Measurements from ENCODE around the gene HBM. TPM values are rescaled to one million over a fixed set of nuclear protein-coding genes. Genes with fewer than 3 reads are reported as not detected.
"Not testable (repeated sequence)": the region's sequence is repeated elsewhere in the genome, so short reads cannot be mapped to it uniquely, and the experiment has no call there.

The HBM gene
- total RNA-seq, 1 donor from 2014 or later, result not detected

DNA sequence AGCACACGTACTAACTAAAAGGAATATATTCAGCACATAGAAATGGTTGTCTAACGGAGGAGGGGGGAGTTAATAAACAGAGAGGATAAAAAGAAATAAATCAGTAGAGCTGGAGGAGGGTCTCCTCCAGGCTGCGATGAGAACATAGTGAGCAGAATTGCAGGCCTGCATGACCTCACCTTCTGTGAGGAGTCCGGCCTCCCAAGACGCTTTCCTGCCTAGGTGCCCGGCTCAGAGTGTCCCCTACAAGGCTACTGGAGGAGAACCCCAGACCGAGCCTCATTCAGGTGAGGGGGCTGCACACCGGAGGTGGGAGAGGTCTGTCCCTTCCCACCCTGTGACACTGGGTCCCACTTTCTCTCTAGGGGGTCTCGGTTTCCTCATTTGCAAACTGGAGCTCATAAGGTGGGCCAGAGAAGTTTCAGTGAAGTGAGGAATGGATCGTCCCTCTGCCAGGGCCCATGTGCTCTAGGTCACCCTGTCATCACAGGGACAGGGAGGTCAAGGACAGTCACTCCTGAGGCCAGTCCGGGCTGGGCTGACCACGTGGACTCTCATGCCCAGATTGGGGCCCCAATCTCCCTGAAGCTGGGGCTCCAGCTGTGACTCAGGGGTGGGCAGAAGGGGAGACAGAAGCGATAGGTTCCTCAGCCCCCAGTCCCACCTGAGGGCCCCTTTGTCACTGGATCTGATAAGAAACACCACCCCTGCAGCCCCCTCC, 3.3 kb upstream of the HBM start:
- peaks cover 1% of the 10 kb centered on the region for H3K36me3 Mint-ChIP-seq (ENCODE audit: low read depth)
- H3K27me3 Mint-ChIP-seq (ENCODE audit: low read depth), result peaks cover 33% of the 10 kb centered on the region
- H3K9me3 Mint-ChIP-seq (ENCODE audit: low read depth), result no peaks in the 10 kb centered on the region
- TF ChIP-seq, protein P1, sequence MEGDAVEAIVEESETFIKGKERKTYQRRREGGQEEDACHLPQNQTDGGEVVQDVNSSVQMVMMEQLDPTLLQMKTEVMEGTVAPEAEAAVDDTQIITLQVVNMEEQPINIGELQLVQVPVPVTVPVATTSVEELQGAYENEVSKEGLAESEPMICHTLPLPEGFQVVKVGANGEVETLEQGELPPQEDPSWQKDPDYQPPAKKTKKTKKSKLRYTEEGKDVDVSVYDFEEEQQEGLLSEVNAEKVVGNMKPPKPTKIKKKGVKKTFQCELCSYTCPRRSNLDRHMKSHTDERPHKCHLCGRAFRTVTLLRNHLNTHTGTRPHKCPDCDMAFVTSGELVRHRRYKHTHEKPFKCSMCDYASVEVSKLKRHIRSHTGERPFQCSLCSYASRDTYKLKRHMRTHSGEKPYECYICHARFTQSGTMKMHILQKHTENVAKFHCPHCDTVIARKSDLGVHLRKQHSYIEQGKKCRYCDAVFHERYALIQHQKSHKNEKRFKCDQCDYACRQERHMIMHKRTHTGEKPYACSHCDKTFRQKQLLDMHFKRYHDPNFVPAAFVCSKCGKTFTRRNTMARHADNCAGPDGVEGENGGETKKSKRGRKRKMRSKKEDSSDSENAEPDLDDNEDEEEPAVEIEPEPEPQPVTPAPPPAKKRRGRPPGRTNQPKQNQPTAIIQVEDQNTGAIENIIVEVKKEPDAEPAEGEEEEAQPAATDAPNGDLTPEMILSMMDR (IDR thresholded peaks at IDR 0.05), result no peak
- H3K27ac Mint-ChIP-seq (ENCODE audit: unreplicated experiment), result no peak overlapping the region
- DNase-seq (ENCODE audit: low spot score), result no peak
- no peak overlapping the region for H3K4me3 Mint-ChIP-seq (ENCODE audit: unreplicated experiment)
- H3K4me1 Mint-ChIP-seq (ENCODE audit: low read depth), result peaks cover 6% of the 10 kb centered on the region

DNA sequence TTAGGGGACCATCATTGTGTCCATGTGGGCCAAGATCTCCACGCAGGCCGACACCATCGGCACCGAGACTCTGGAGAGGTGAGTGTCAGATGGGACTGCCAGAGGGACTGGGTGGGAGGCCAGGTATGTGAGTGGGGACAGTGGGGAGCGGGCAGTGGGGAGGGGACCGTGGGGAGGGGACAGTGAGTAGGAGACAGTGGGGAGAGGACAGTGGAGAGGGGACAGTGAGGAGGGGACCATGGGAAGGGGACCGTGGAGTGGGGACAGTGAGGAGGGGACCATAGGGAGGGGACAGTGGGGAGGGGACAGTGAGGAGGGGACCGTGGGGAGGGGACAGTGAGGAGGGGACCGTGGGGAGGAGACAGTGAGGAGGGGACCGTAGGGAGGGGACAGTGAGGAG, 2.6 kb upstream of the HBM start:
- not testable (repeated sequence) for H3K4me3 Mint-ChIP-seq (ENCODE audit: unreplicated experiment); H3K9me3 Mint-ChIP-seq (ENCODE audit: low read depth)
- peaks cover 31% of the 10 kb centered on the region for H3K27me3 Mint-ChIP-seq (ENCODE audit: low read depth)

DNA sequence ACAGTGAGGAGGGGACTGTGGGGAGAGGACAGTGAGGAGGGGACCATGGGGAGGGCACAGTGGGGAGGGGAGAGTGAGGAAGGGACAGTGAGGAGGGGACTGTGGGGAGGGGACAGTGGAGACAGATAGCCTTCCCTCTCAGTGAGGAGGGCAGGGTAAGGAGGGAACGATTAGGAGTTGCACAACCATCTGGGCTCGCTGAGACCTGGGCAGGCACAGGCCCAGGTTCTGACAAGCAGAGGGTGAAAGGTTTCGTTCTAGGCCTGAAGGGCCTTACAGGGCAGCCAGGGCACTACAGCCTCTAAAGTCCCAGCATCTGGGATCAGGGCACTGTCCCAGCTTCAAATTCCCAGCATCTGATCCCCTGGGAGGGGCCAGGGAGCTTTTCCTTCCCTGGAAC, 2.1 kb upstream of the HBM start:
- not testable (repeated sequence) for H3K27ac Mint-ChIP-seq (ENCODE audit: unreplicated experiment); H3K9me3 Mint-ChIP-seq (ENCODE audit: low read depth); H3K4me3 Mint-ChIP-seq (ENCODE audit: unreplicated experiment); H3K36me3 Mint-ChIP-seq (ENCODE audit: low read depth); H3K4me1 Mint-ChIP-seq (ENCODE audit: low read depth); DNase-seq (ENCODE audit: low spot score)
- peaks cover 33% of the 10 kb centered on the region for H3K27me3 Mint-ChIP-seq (ENCODE audit: low read depth)

More for the DNA sequence above, 2.6 kb upstream of the HBM start:
- not testable (repeated sequence) for DNase-seq (ENCODE audit: low spot score); H3K36me3 Mint-ChIP-seq (ENCODE audit: low read depth); H3K27ac Mint-ChIP-seq (ENCODE audit: unreplicated experiment); H3K4me1 Mint-ChIP-seq (ENCODE audit: low read depth)

DNA sequence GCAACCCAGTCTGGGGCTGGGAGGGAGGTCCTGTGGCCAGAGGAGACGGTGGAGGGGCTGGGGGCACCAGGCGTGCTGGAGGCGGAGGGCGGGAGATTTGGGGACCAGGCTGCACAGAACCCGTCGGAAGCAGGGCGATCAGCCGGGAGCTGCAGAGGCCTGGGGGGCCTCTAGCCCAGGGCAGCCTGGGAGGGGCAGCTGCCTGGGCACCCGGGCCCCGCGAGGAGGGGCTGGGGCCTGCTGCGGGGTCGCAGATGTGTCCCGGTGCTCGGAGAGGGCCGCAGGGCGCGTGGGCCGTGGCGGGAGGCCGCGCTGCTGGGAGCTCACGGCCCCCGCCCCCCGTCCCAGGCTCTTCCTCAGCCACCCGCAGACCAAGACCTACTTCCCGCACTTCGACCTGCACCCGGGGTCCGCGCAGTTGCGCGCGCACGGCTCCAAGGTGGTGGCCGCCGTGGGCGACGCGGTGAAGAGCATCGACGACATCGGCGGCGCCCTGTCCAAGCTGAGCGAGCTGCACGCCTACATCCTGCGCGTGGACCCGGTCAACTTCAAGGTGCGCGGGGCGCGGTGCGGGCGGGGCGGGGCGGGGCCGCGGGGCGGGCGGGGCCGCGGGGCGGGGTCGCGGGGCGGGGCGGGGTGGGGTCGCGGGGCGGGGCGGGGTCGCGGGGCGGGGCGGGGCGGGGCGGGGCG, 1.5 kb upstream of the HBM start:
- not testable (repeated sequence) for DNase-seq (ENCODE audit: low spot score); H3K27ac Mint-ChIP-seq (ENCODE audit: unreplicated experiment); H3K9me3 Mint-ChIP-seq (ENCODE audit: low read depth); H3K4me1 Mint-ChIP-seq (ENCODE audit: low read depth); H3K4me3 Mint-ChIP-seq (ENCODE audit: unreplicated experiment); H3K36me3 Mint-ChIP-seq (ENCODE audit: low read depth)
- H3K27me3 Mint-ChIP-seq (ENCODE audit: low read depth), result peaks cover 32% of the 10 kb centered on the region

DNA sequence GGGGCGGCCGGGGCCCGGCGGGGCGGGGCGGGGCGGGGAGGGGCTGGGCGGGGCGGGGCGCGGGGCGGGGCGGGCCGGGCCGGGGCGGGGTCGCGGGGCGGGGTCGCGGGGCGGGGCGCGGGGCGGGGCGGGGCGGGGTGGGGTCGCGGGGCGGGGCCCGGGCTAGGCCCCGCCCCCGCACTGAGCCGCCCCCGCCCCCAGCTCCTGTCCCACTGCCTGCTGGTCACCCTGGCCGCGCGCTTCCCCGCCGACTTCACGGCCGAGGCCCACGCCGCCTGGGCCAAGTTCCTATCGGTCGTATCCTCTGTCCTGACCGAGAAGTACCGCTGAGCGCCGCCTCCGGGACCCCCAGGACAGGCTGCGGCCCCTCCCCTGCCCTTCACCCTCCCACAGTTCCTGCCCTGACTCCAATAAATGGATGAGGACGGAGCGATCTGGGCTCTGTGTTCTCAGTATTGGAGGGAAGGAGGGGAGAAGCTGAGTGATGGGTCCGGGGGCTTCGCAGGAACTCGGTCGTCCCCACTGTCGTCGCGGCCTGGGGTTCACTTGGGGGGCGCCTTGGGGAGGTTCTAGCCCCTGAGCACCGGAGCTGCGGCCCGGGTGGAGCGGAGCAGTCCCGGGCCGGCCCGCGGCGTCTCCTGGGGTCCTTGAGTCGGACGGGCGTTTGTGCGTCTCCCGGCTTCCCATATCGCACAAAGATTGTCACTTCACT, 795 bp upstream of the HBM start:
- no peaks in the 10 kb centered on the region for H3K9me3 Mint-ChIP-seq (ENCODE audit: low read depth)
- DNase-seq (ENCODE audit: low spot score), result no peak
- H3K4me3 Mint-ChIP-seq (ENCODE audit: unreplicated experiment), result peak overlapping the region; percentile 9
- TF ChIP-seq, protein P1 (IDR thresholded peaks at IDR 0.05), result no peak
- H3K27me3 Mint-ChIP-seq (ENCODE audit: low read depth), result peaks cover 29% of the 10 kb centered on the region
- no peaks in the 10 kb centered on the region for H3K36me3 Mint-ChIP-seq (ENCODE audit: low read depth)
- H3K27ac Mint-ChIP-seq (ENCODE audit: unreplicated experiment), result no peak overlapping the region
- peaks cover 10% of the 10 kb centered on the region for H3K4me1 Mint-ChIP-seq (ENCODE audit: low read depth)

DNA sequence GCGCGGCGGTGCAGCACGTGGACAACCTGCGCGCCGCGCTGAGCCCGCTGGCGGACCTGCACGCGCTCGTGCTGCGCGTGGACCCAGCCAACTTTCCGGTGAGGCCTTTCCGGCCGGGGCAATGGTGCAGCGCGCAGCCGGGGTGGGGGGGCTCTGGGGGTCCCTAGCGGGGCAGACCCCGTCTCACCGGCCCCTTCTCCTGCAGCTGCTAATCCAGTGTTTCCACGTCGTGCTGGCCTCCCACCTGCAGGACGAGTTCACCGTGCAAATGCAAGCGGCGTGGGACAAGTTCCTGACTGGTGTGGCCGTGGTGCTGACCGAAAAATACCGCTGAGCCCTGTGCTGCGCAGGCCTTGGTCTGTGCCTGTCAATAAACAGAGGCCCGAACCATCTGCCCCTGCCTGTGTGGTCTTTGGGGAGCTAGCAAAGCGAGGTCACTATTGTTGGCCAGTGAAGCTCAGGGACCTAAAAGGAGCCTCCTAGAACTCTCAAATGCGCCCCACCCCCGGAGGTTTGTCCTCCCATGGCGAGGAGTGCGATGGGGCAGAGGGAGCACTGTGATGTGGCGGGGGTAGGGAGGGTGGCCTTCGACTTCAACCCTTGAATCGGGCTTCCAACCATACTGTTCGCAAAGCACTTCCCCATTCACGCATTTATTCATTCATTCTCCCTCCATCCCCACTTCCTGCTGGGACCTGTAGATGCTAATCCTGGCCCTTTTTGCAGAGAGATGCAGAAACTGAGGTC, 770 bp downstream of the HBM start:
- Mint-ChIP-seq H3K9me3 (ENCODE audit: low read depth) (no peaks in the 10 kb centered on the region), H3K27ac (ENCODE audit: unreplicated experiment) (no peak overlapping the region), H3K4me1 (ENCODE audit: low read depth) (peaks cover 12% of the 10 kb centered on the region), H3K4me3 (ENCODE audit: unreplicated experiment) (no peak overlapping the region), H3K27me3 (ENCODE audit: low read depth) (peaks cover 31% of the 10 kb centered on the region), H3K36me3 (ENCODE audit: low read depth) (no peaks in the 10 kb centered on the region)
- TF ChIP-seq, protein P1 (IDR thresholded peaks at IDR 0.05), result no peak
- DNase-seq (ENCODE audit: low spot score), result no peak

Data from chondrocyte (in vitro differentiated cells).